GM18520 (cell line): Measurements from ENCODE around the gene DDHD1.
A peak's percentile ranks its signal among the peaks of the same experiment; 100 is the strongest.
"Not testable (repeated sequence)": the region's sequence is repeated elsewhere in the genome, so short reads cannot be mapped to it uniquely, and the experiment has no call there.

ENCODE experiments used
- ATAC-seq: cut with Tn5 transposase; IDR thresholded peaks from one replicate; pipeline ENCODE4 v1.9.1; 2021; ENCODE audit not compliant: unreplicated experiment

The DDHD1 gene

DNA sequence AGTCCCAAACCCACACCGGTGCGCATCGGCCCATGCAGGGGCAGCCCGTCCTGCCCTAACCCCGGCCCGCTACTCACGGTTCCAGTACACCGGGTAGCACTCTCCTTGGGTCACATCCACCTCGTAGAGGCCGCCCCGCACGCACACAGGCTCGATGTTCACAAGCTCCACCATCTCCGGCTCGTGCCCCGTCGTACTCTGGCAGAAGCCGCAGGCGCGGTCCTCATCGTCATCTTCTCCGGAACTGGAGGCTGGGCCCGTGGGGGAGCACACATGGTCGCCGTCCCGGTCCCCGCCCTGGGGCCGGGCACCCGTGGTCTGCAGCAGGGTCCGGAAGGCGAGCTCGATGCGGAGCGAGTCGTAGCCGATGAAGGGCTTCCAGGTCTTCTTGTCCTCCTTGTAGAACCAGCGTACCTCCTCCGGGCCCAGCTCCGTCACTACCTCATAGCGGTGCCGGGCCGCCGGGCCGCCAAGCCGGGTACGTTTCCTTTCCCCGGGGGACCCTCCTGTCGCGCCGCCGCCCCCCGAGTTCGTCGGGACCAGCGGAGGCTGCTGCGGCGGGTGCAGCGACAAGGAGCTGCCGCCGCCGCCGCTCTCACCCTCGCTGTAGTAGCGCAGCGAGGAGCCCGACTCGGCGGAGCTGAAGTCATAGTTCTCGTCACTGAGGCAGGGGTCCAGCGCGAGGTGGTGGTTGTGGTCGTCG, 788 bp downstream of the DDHD1 start:
- peak; percentile 3 for ATAC-seq

DNA sequence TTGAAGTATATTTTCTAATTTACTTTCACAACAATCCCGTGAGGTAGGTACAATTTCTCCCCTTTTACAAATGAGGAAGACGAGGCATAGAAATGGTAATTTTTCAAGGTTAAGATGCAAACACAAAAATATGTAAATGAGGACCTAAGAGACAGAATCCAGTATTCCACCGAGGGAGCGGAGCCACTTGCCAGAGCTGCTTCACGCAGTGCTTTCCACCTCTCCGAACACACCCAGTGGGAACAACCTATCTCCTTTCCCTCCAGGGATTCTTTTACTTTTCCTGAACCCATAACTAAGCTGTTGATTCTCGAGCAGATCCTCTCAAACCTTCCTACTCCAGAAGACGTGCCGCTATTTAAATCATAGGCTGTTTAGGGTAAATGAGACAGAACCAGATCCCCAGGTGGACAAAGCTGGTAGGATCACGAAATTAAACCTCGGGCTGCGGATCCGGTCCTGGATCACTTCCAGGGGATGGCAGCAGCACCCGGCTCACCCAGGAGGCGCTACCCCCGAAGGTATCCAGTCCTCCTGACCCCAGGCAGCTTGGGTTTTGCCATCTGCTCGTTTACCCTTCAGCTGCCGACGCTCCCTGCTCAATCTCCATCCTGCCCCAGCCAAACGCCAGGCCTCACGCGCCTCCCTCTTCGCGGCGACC, 1.5 kb downstream of the DDHD1 start:
- ATAC-seq = no peak

DNA sequence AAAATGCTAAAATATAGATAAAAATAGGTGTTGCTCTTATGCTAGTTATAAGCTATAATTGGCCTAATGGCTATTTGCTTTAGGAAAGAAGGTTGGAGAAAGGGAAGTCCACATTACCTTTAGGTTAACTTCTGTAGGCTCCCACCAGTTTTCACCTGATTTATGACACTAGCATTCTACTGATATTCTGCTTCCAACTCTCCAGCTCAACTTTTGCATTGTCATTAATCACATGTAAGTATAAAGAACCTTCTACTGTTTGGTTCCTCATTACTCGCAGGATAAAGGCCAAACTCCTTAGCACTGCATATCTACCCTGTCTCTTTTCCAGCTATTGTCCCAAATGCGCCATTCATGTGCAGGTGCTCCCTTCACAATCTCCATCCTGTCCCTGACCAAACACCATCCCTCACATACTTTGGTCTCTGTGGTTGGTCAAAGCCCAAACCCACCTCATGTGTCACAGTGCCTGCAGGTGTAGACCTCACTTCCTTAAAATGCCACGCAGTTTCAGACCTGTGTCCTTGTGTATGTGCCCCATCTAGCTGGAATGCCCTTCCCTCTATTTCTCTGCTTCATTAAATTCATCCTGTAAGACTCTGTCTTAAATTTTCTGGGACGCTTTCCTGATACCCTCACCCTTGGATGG, 3.3 kb downstream of the DDHD1 start:
- ATAC-seq = no peak

DNA sequence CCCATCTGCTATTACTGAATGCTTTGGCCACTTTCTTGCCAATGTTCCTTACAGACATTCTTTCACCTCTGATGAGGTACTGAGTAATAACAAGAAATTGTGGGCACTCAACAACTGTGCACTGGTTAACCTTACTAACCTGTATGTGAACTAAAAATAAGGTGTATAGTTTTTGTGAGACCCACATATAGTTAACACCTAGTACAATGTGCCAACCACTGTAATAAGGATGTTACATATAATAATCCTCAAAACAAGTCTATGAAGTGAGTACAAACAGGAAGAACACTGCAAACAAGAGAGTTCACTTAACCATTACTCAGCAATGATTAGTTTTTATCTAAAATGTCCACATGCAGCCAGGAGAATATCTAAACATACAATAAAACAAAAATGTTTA, 4.5 kb downstream of the DDHD1 start:
- ATAC-seq = peak; percentile 32

DNA sequence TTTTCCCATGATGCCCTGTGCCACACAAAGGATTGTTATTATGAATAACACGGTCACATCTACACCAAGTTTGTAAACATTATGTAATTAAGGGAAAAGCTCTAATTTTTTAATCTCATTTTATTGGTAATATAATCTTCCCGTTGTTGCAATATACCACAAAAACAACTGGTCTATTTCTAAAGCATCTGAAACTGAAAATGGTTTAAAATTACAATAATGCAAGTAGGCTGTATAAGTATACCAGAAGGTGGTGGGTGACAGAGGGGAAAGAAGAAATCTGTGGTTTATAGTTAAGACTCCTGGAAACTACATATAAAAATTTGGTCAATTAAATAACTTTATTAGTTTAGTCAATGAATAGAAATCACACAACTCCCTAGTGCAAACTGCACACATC, 5.2 kb downstream of the DDHD1 start:
- no peak for ATAC-seq

DNA sequence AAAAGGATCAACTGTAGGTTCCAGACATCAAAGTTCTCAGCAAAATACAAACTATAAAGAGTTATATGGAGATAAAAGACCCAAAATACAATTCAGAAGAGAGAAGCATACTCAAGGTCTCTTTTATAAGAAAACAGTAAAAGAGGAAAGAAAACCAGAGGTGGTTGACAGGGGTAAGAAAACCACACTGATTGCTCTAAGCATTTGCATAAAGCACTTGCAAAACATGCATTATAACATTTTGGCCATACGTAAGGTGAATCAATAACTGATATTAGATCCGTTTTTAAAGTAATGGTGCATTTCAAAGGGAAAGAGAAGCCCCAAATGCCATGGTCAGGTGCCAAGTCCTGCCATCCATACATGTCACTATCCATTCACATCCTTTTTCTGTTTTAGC, 5.9 kb downstream of the DDHD1 start:
- ATAC-seq = peak; percentile 29

DNA sequence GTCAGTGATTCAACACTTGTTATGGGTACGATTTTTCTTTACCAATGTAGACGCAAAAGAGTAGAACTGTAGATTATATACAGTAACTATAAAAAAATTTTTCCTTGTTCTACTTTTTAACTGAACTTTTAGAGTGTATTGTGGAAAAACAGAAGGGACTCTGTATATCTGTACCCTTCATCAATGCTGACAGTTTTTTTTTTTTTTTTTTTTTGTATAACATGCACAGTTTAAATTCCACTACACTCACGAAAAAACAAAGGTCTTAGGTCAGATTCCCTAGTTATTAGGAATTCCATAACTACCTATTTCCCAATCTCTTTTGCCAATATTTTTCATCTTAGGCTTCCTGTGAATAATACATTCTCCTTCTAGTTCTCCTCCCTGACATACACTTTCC, 6.4 kb downstream of the DDHD1 start:
- ATAC-seq = no peak

DNA sequence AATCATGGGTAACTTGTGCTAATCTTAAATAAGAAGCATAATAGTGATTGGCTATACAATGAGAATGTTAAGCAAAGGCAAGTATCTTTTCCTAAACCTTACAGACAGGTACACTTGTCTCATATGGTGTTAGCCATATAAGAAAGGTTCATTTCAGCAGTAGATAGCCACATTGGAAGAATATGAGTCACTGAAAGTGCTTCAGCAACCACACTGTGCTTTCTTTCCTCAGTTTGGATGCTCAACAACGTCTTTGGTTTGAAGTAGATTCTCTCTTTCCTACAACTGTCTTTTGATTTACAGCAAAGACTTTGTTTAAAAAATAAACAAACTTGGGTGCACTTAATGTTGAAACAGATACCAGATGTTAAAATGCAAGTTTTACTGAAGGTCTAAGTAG, 8.9 kb downstream of the DDHD1 start:
- ATAC-seq = peak; percentile 63

DNA sequence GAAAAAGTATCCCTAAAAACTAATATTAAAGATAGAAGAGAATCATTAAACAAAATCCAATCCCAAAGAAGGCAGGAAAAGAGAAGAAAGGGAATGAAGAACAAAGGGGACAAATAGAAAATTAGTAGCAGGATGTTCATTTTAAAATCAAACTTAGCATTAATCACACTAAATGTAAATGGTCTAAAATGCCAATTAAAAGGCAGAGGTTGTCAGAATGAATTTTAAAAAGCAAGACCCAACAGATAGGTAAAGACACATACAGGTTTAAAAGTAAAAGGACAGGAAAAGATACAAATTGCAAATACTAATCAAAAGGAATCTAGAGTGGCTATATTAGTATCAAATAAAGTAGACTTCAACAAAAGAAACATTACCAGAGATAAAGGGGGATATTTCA, 12.5 kb downstream of the DDHD1 start:
- no peak for ATAC-seq

DNA sequence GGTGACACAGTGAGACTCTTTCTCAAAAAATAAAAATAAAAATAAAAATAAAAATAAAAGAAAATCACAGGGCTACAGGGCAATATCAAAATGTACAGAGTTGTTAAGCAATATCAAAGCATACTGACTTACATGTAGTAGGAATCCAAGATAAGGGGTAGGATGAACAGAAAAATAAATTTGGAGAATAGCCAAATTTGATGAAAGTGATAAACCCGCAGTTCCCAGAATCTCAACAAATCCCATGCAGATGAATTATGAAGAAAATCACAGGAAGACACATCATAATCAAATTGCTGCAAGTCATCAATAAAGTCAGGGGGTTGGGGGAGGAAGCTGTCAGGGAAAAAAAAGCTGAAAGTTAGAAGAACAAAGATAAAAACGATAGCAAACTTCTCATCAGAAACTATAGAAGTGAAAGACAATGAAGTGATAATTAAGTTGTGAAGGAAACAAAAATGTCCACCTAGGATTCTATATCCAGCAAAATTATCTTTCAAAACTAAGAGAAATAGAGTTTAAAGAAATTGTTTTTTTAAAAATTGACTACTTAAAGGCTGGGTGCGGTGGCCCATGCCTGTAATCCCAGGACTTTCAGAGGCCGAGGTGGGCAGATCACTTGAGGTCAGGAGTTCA, 15.4 kb downstream of the DDHD1 start:
- ATAC-seq = no peak

DNA sequence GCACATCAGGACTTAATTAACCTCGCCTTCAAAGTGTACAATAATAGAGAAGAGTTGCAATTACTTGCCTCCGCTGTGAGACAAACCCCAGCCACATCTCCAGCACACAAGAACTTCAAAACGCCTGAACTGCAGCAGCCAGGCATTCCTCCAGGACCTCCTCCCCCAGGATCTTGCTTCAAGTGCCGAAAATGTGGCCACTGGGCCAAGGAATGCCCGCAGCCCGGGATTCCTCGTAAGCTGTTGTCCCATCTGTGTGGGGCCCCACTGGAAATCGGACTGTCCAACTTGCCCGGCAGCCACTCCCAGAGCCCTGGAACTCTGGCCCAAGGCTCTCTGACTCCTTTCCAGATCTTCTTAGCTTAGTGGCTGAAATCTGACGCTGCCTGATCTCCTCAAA, 22.6 kb downstream of the DDHD1 start:
- ATAC-seq = not testable (repeated sequence)

DNA sequence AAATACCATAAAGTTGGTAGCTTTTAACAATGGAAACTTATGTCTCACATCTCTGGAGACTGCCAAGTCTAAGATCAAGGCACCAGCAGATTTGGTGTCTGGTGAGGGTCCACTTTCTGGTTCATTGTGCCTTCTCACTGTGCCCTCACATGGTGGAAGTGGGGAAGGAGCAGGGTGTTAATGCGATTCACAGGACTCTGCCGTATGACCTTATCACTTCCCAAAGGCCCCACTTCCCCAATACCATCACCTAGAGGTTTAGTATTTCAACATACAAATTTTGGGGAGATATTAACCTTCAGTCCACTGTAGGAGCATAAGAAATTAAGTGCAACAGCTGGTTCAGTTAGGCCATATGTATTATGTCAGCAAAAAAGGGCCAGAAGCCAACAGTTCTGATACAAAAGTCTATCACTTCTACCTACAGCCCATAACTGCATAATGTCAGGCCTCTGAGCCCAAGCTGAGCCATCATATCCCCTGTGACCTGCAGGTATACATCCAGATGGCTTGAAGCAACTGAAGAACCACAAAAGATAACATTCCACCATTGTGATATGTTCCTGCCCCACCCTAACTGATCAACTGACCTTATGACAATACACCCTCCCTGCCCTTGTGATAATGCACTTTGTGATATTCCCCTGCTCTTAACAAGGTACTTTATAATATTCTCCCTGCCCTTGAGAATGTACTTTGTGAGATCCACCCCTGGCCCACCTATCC, 24.7 kb downstream of the DDHD1 start:
- no peak for ATAC-seq

DNA sequence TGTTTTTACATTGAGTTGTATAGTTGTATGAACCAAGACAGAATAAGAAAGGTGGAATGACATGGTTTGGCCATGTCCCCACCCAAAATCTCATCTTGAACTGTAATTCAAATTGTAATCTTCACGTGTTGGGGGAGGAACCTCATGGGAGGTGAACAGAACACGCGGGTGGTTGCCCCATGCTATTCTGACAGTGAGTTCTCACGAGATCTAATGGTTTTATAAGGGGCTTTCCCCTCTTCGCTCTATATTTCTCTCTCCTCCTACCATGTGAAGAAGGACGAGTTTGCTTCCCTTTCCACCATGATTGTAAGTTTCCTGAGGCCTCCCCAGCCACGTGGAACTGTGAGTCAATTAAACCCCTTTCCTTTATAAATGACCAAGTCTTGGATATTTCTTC, 25.3 kb downstream of the DDHD1 start:
- no peak for ATAC-seq

DNA sequence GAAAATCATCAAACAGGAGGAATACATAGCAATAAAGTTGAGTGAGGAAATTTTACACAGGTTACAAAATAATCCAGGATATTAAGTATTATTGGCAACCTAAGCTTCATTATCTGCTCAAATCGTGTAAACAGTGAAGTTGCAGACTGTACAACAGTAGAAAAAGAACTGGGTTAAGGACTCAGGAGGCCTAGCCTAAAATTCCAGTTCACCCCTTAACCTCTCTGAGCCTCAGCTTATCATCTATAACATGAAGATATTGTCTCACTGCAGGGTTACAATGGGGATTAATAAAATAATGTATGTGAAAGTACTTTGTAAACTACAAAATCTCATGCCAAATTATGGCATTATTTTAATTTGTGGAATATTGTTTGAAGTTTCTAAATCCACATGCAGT, 26.0 kb downstream of the DDHD1 start:
- ATAC-seq = no peak

DNA sequence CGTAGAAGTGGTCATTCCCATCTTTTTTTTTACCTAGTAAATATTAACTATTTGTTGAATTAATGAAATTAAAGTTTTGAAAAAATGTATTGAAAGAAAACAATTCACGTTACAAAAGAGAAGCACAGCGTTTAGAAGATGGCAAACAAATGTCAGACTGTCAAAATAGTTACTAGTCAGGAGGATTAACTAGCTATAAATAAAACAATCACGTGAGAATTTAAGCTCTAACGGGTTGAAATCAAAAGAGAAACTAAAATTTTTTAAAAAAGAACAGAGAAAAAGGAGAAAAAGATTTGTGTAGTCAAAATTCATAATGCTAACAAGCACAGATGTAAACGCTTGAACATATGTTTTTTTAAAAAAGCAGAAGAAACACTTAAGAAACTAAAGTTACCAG, 26.4 kb downstream of the DDHD1 start:
- no peak for ATAC-seq

DNA sequence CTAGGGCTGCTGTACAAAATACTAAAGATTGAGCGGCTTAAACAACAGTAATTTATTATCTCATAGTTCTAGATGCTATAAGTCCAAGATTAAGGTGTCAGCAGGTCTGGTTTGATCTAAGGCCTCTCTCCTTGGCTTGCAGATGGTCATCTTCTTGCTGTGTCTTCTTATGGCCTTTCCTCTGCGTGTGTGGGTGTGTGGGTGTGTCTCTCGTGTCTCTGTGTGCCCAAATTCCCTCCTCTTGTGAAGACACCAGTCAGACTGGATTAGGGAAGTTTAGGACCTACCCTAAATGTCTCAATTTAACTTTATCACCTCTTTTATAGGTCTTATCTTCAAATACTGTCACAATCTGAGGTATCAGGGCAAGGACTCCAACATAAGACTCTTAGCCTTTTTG, 28.3 kb downstream of the DDHD1 start:
- no peak for ATAC-seq

DNA sequence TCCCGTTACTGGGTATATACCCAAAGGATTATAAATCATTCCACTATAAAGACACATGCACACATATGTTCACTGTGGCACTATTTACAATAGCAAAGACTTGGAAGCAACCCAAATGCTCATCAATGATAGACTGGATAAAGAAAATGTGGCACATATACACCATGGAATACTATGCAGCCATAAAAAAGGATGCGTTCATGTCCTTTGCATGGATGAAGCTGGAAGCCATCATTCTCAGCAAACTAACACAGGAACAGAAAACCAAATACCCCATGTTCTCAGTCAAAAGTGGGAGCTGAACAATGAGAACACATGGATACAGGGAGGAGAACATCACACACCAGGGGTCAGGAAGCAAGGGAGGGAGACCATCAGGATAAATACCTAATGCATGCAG, 31.7 kb downstream of the DDHD1 start:
- not testable (repeated sequence) for ATAC-seq

DNA sequence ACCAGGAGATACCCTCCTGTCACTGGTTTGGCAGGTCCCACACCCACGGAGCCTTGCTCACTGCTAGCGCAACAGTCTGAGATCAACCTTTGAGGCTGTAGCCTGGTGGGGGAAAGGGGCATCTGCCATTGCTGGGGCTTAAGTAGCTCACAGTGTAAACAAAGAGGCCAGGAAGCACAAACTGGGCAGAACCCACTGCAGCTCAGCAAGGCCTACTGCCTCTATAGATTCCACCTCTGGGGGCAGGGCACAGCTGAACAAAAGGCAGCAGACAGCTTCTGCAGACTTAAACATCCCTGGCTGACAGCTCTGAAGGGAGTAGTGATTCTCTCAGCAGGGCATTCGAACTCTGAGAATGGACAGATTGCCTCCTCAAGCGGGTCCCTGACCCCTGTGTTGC, 35.6 kb downstream of the DDHD1 start:
- ATAC-seq = not testable (repeated sequence)

DNA sequence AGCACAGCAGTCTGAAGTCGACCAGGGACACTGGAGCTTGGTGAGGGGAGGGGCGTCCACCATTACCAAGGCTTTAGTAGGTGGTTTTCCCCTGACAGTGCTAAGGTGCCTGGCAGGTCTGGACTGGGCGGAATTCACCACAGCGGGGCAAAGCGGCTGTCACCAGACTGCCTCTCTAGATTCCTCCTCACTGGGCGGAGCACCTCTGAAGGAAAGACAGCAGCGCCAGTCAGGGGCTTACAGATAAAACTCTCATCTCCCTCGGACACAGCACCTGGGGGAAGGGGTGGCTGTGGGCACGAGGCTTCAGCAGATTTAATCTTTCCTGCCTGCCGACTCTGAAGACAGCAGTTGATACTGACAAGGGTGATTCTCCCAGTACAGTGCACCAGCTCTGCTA, 39.1 kb downstream of the DDHD1 start:
- ATAC-seq = no peak

DNA sequence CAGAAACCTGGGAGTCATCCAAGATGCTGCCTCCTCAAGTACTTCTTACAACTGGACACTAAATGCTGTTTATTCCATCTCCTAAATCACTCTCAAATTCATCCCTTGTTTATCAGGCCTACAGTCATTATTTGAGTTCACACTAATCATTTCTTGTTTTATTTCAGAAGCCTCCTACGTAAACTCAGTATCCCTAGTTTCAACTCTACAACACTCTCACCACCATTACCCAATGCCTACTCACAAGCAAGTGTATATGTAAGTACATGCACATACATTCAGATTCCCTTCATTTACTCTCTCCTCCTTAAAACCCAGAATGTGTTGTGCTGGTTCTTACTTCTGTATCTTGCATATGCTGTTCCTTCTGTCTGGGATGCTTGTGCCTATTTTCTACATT, 43.0 kb downstream of the DDHD1 start:
- ATAC-seq = no peak
